Measurements from ENCODE around the gene SLC66A2.

Gene SLC66A2

GRCh38 chr18:79941473-79942119, 9.9 kb downstream of the SLC66A2 start:
- H3K4me3 ChIP-seq (ENCODE audit: low read length, poor library complexity, severe bottlenecking): no peak overlapping the region
- TF ChIP-seq EZH2phosphoT487 (IDR thresholded peaks at IDR 0.05; ENCODE audit: borderline replicate concordance) (no peak), CTCF (conservative IDR thresholded peaks at IDR 0.05; ENCODE audit: low read length) (no peak)
- H3K79me2 ChIP-seq (ENCODE audit: insufficient read depth, low read length): peaks cover 53% of the 10 kb centered on the region
- peaks cover 27% of the 10 kb centered on the region; the same call in 1 of the 2 replicates for H3K36me3 ChIP-seq (ENCODE audit: insufficient read depth, low read length)
- no peak overlapping the region for H3K9ac ChIP-seq (ENCODE audit: low read depth, low read length, poor library complexity, severe bottlenecking)
- no peaks in the 10 kb centered on the region for H3F3A ChIP-seq (ENCODE audit: low read depth)
- H3K4me2 ChIP-seq (ENCODE audit: low read depth, low read length, poor library complexity, severe bottlenecking): no peak overlapping the region
- H3K9me2 ChIP-seq (replicated peaks; ENCODE audit: low read depth, low read length): no peaks in the 10 kb centered on the region
- H3K27me3 ChIP-seq (ENCODE audit: insufficient read depth, low read length, poor library complexity, severe bottlenecking): no peaks in the 10 kb centered on the region
- H3K4me1 ChIP-seq (ENCODE audit: insufficient read depth, low read length, poor library complexity, severe bottlenecking): peaks cover 14% of the 10 kb centered on the region
- peaks cover 13% of the 10 kb centered on the region for H4K20me1 ChIP-seq (ENCODE audit: insufficient read depth, low read length, poor library complexity, severe bottlenecking)
- H3K9me3 ChIP-seq (ENCODE audit: insufficient read depth, low read depth, low read length): no peaks in the 10 kb centered on the region
- H2AFZ ChIP-seq (ENCODE audit: low read length): no peak overlapping the region

GRCh38 chr18:79940814-79941472, 10.5 kb downstream of the SLC66A2 start:
- Histone ChIP-seq H3K4me3 (ENCODE audit: low read length, poor library complexity, severe bottlenecking) (no peak overlapping the region), H3K9me2 (replicated peaks; ENCODE audit: low read depth, low read length) (no peaks in the 10 kb centered on the region), H4K20me1 (ENCODE audit: insufficient read depth, low read length, poor library complexity, severe bottlenecking) (peaks cover 13% of the 10 kb centered on the region), H3K79me2 (ENCODE audit: insufficient read depth, low read length) (peaks cover 50% of the 10 kb centered on the region), H3K27me3 (ENCODE audit: insufficient read depth, low read length, poor library complexity, severe bottlenecking) (no peaks in the 10 kb centered on the region), H3K4me1 (ENCODE audit: insufficient read depth, low read length, poor library complexity, severe bottlenecking) (peaks cover 14% of the 10 kb centered on the region), H3K4me2 (ENCODE audit: low read depth, low read length, poor library complexity, severe bottlenecking) (no peak overlapping the region), H3K9ac (ENCODE audit: low read depth, low read length, poor library complexity, severe bottlenecking) (no peak overlapping the region), H3K36me3 (ENCODE audit: insufficient read depth, low read length) (peaks cover 32% of the 10 kb centered on the region; the same call in 1 of the 2 replicates), H3K9me3 (ENCODE audit: insufficient read depth, low read depth, low read length) (no peaks in the 10 kb centered on the region), H2AFZ (ENCODE audit: low read length) (no peak overlapping the region), H3F3A (ENCODE audit: low read depth) (no peaks in the 10 kb centered on the region)
- TF ChIP-seq CTCF (conservative IDR thresholded peaks at IDR 0.05; ENCODE audit: low read length) (no peak), EZH2phosphoT487 (IDR thresholded peaks at IDR 0.05; ENCODE audit: borderline replicate concordance) (no peak)

- H3K27me3 ChIP-seq (ENCODE audit: insufficient read depth, low read length, poor library complexity, severe bottlenecking): no peaks in the 10 kb centered on the region
- no peak overlapping the region for H3K4me2 ChIP-seq (ENCODE audit: low read depth, low read length, poor library complexity, severe bottlenecking)
- peaks cover 47% of the 10 kb centered on the region for H3K79me2 ChIP-seq (ENCODE audit: insufficient read depth, low read length)
- no peak overlapping the region for H3K9ac ChIP-seq (ENCODE audit: low read depth, low read length, poor library complexity, severe bottlenecking)
- H3F3A ChIP-seq (ENCODE audit: low read depth): no peaks in the 10 kb centered on the region
- H3K9me2 ChIP-seq (replicated peaks; ENCODE audit: low read depth, low read length): no peaks in the 10 kb centered on the region
- no peak overlapping the region for H3K4me3 ChIP-seq (ENCODE audit: low read length, poor library complexity, severe bottlenecking)
- no peak overlapping the region for H2AFZ ChIP-seq (ENCODE audit: low read length)
- no peaks in the 10 kb centered on the region for H3K9me3 ChIP-seq (ENCODE audit: insufficient read depth, low read depth, low read length)
- H4K20me1 ChIP-seq (ENCODE audit: insufficient read depth, low read length, poor library complexity, severe bottlenecking): peaks cover 10% of the 10 kb centered on the region
- peaks cover 36% of the 10 kb centered on the region; the same call in 1 of the 2 replicates for H3K36me3 ChIP-seq (ENCODE audit: insufficient read depth, low read length)
- H3K4me1 ChIP-seq (ENCODE audit: insufficient read depth, low read length, poor library complexity, severe bottlenecking): peaks cover 12% of the 10 kb centered on the region
- no peak for TF ChIP-seq CTCF (conservative IDR thresholded peaks at IDR 0.05; ENCODE audit: low read length)
- no peak for TF ChIP-seq EZH2phosphoT487 (IDR thresholded peaks at IDR 0.05; ENCODE audit: borderline replicate concordance)
Measured at GRCh38 chr18:79940126-79940813, 11.2 kb downstream of the SLC66A2 start.
